Mesenchymal stem cell (in vitro differentiated cells and primary cell): ENCODE results near the gene ANKFY1.

Experiments
- DNase-seq: peaks from one replicate; pipeline ENCODE4 v3.0.0-alpha.2; 2013
- H2AFZ ChIP-seq: one replicate; pipeline ENCODE4 v1.6.1; 2013; ENCODE audit warnings: low read depth, mild to moderate bottlenecking, control low read depth, inconsistent platforms, low read length, moderate library complexity
- H2AK5ac ChIP-seq: 2 replicates; pipeline ENCODE4 v1.6.1; 2013; ENCODE audit warnings: low read length, moderate library complexity, mild to moderate bottlenecking, inconsistent platforms; ENCODE audit not compliant: severe bottlenecking
- H2BK120ac ChIP-seq: one replicate; pipeline ENCODE4 v1.6.1; 2013; ENCODE audit warnings: low read depth, mild to moderate bottlenecking, inconsistent platforms, low read length, moderate library complexity
- H2BK12ac ChIP-seq, 2 experiments: one replicate each; pipeline ENCODE4 v1.6.1; 2013; ENCODE audit warnings: inconsistent platforms in 2 of 2, low read length in 2 of 2, mild to moderate bottlenecking in 2 of 2, moderate library complexity in 2 of 2, control low read depth in 1 of 2
- H2BK15ac ChIP-seq: one replicate; pipeline ENCODE4 v1.6.1; 2013; ENCODE audit warnings: mild to moderate bottlenecking, low read depth, inconsistent platforms; ENCODE audit not compliant: poor library complexity, severe bottlenecking
- H2BK5ac ChIP-seq: 2 replicates; pipeline ENCODE4 v1.6.1; 2013; ENCODE audit warnings: low read depth, mild to moderate bottlenecking, low read length, control low read depth, inconsistent platforms; ENCODE audit not compliant: poor library complexity, severe bottlenecking
- H3K14ac ChIP-seq, 2 experiments: one replicate each; pipeline ENCODE4 v1.6.1; 2013; ENCODE audit warnings: inconsistent platforms in 2 of 2, low read length in 2 of 2, control low read depth in 1 of 2, mild to moderate bottlenecking in 1 of 2, moderate library complexity in 1 of 2
- H3K18ac ChIP-seq, 2 experiments: one replicate each; pipeline ENCODE4 v1.6.1; 2013; ENCODE audit warnings: inconsistent platforms in 2 of 2, low read length in 2 of 2, control low read depth in 1 of 2, low read depth in 1 of 2, mild to moderate bottlenecking in 1 of 2
- H3K23ac ChIP-seq, 2 experiments: one replicate each; pipeline ENCODE4 v1.6.1; 2013; ENCODE audit warnings: inconsistent platforms in 2 of 2, low read length in 2 of 2, mild to moderate bottlenecking in 2 of 2, moderate library complexity in 2 of 2, control low read depth in 1 of 2
- H3K27ac ChIP-seq: 2 replicates; pipeline ENCODE4 v1.5.1; 2013; ENCODE audit warnings: mild to moderate bottlenecking, moderate library complexity, low read length, control low read depth, inconsistent platforms; ENCODE audit not compliant: poor library complexity, severe bottlenecking
- H3K27me3 ChIP-seq, 2 experiments: 2 replicates each; pipeline versions ENCODE4 v1.6.1 to v1.7.0; 2013; ENCODE audit warnings: low read length in 2 of 2, mild to moderate bottlenecking in 2 of 2, moderate library complexity in 2 of 2, control low read depth in 1 of 2, inconsistent platforms in 1 of 2; ENCODE audit not compliant: control insufficient read depth in 1 of 2, insufficient read depth in 1 of 2
- H3K36me3 ChIP-seq, 2 experiments: 2 replicates each; pipeline versions ENCODE4 v1.6.1 to v1.7.0; 2013; ENCODE audit warnings: low read length in 2 of 2, control low read depth in 1 of 2, inconsistent platforms in 1 of 2, low read depth in 1 of 2, mild to moderate bottlenecking in 1 of 2; ENCODE audit not compliant: insufficient read depth in 2 of 2, control insufficient read depth in 1 of 2
- H3K4ac ChIP-seq, 2 experiments: one replicate each; pipeline ENCODE4 v1.6.1; 2013; ENCODE audit warnings: inconsistent platforms in 2 of 2, low read length in 2 of 2, mild to moderate bottlenecking in 2 of 2, moderate library complexity in 2 of 2, control low read depth in 1 of 2, low read depth in 1 of 2
- H3K4me1 ChIP-seq: 2 replicates; pipeline ENCODE4 v1.6.1; 2013; ENCODE audit warnings: low read depth, low read length, control low read depth; ENCODE audit not compliant: control insufficient read depth, insufficient read depth
- H3K4me2 ChIP-seq: 2 replicates; pipeline ENCODE4 v1.6.1; 2013; ENCODE audit warnings: low read length, mild to moderate bottlenecking, inconsistent platforms; ENCODE audit not compliant: poor library complexity, severe bottlenecking
- H3K4me3 ChIP-seq, 2 experiments: 2 replicates each; pipeline versions ENCODE4 v1.5.1 to v1.7.0; 2013; ENCODE audit warnings: low read length in 2 of 2, mild to moderate bottlenecking in 2 of 2, control low read depth in 1 of 2, low read depth in 1 of 2; ENCODE audit not compliant: insufficient read depth in 1 of 2
- H3K79me1 ChIP-seq: replicated peaks from 2 replicates; pipeline ENCODE4 v1.6.1; 2013; ENCODE audit warnings: mild to moderate bottlenecking, control low read depth, low read length, inconsistent platforms; ENCODE audit not compliant: poor library complexity, severe bottlenecking
- H3K9ac ChIP-seq: 2 replicates; pipeline ENCODE4 v1.7.0; 2013; ENCODE audit warnings: mild to moderate bottlenecking, low read length, moderate library complexity
- H3K9me3 ChIP-seq: 2 replicates; pipeline ENCODE4 v1.7.0; 2013; ENCODE audit warnings: mild to moderate bottlenecking, low read length; ENCODE audit not compliant: control insufficient read depth
- H4K8ac ChIP-seq: one replicate; pipeline ENCODE4 v1.6.1; 2013; ENCODE audit warnings: inconsistent platforms, mild to moderate bottlenecking, low read length, moderate library complexity
- H4K91ac ChIP-seq: one replicate; pipeline ENCODE4 v1.6.1; 2013; ENCODE audit warnings: mild to moderate bottlenecking, low read length, inconsistent platforms
- WGBS: methylation state at CpG from one replicate; pipeline ENCODE4 v1.1.7; 2013; ENCODE audit warnings: mixed read lengths; 5-methylcytosine and 5-hydroxymethylcytosine counted together

The ANKFY1 gene

DNA sequence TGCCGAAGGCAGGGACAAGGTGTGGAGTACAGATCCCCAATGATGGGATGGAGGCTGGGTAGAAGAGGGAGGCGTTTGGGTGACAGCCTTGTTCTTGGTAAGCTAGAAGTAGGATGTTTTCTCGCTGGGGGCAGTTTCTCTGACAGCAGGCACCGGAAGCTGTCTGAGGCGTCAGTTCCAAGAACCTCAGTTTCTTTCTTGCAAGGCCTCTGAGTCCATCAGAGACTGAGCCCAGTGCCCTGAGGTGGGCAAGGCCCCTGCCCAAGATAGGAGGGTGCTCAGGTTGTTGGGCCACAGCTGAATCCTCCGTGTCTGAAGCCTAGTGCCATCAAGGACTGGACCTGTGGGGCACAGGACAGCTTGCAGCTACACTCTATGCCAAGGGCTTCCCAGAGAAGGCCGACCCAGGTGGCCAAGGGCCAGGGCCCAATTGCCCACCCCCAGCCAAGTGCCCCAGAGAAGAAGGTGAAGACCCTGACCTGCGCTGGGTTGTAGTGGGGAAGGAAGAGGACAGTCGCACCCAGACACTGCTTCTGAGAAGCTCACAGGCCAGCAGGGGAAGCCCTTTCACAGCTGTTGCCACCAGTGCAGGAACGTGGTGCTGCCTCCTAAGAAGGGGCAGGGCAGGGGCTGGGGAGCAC lies 107.7 kb downstream of the ANKFY1 start:
- Histone ChIP-seq H2BK5ac (no peak overlapping the region), H3K4ac (no peak overlapping the region), H2BK120ac (no peak overlapping the region), H3K9me3 (no peaks in the 10 kb centered on the region), H3K27me3 (no peaks in the 10 kb centered on the region), H3K27ac (no peak overlapping the region), H3K18ac (no peak overlapping the region), H3K9ac (no peak overlapping the region), H3K4me2 (no peak overlapping the region), H3K79me1 (peaks cover 2% of the 10 kb centered on the region), H3K4me3 (no peak overlapping the region), H2BK12ac (no peak overlapping the region), H3K23ac (no peak overlapping the region), H2BK15ac (no peak overlapping the region), H3K4me1 (peaks cover 1% of the 10 kb centered on the region), H2AK5ac (no peak overlapping the region), H3K14ac (no peak overlapping the region), H4K91ac (no peak overlapping the region), H3K36me3 (peaks cover 67 to 80% of the 10 kb centered on the region in 2 experiments), H2AFZ (no peak overlapping the region), H4K8ac (no peak overlapping the region)
- no peak for DNase-seq
- 91% methylated on average over 10 of the region's 10 CpGs for WGBS

DNA sequence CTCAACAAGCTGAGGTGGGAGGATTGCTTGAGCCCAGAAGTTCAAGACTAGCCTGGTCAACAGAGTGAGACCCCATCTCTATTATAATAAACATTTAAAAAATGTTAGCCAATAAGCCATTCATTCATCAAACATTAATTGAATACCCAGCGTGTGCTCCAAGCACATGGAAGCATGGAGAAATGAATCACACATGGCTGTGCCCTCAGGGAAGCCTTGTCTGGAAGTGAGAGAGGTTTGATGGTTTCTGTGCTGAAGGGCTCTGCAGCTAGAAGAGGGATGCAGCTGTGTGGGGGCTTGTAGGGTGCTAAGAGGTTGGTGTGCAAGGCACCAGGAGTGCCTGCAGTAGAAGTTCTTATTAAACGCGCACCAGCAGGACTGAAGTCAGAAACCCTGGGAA lies 109.6 kb downstream of the ANKFY1 start:
- Histone ChIP-seq H3K4me3 (no peak overlapping the region), H2BK15ac (no peak overlapping the region), H3K18ac (no peak overlapping the region), H4K8ac (no peak overlapping the region), H3K23ac (no peak overlapping the region), H3K9me3 (no peaks in the 10 kb centered on the region), H3K9ac (no peak overlapping the region), H3K14ac (no peak overlapping the region), H3K4me2 (no peak overlapping the region), H4K91ac (no peak overlapping the region), H2BK120ac (no peak overlapping the region), H2BK5ac (no peak overlapping the region), H3K4me1 (no peaks in the 10 kb centered on the region), H2AFZ (no peak overlapping the region), H3K27ac (no peak overlapping the region), H3K27me3 (no peaks in the 10 kb centered on the region), H2AK5ac (no peak overlapping the region), H3K4ac (no peak overlapping the region), H3K79me1 (peaks cover 2% of the 10 kb centered on the region), H2BK12ac (no peak overlapping the region), H3K36me3 (peaks cover 61 to 75% of the 10 kb centered on the region in 2 experiments)
- 95% methylated on average over 3 of the region's 3 CpGs for WGBS
- DNase-seq, result no peak

DNA sequence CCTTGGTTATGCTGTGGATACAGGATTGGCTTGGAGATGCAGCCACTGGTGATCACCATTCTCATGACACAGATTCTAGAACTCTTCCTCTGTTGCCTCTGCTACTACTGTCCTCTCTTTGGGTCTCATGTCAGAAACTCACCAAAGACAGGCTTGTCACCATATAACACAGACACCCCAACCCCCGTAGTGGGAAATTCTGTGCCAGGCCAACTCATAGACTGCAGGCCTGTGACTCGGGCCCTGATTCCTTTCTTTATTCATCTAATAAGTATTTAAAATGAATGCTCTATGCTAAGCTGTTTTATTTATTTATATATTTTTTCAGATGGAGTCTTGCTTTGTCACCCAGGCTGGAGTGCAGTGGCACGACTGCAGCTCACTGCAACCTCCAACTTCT lies 111.3 kb downstream of the ANKFY1 start:
- H3K4me2 ChIP-seq, result no peak overlapping the region
- no peaks in the 10 kb centered on the region for H3K9me3 ChIP-seq
- H2AFZ ChIP-seq, result no peak overlapping the region
- peaks cover 5% of the 10 kb centered on the region for H3K79me1 ChIP-seq
- no peak overlapping the region for H4K91ac ChIP-seq
- H3K27me3 ChIP-seq, result no peaks in the 10 kb centered on the region
- H3K36me3 ChIP-seq, result peaks cover 49 to 61% of the 10 kb centered on the region in 2 experiments
- H2BK12ac ChIP-seq, result no peak overlapping the region
- H3K14ac ChIP-seq, result no peak overlapping the region
- H2BK5ac ChIP-seq, result no peak overlapping the region
- no peak overlapping the region for H3K23ac ChIP-seq
- peak; percentile 40 for DNase-seq
- no peak overlapping the region for H4K8ac ChIP-seq
- H3K4ac ChIP-seq, result no peak overlapping the region
- H3K27ac ChIP-seq, result no peak overlapping the region
- H2AK5ac ChIP-seq, result no peak overlapping the region
- no peak overlapping the region for H3K4me3 ChIP-seq
- H3K18ac ChIP-seq, result no peak overlapping the region
- peak overlapping the region; percentile 48 for H3K9ac ChIP-seq
- H2BK120ac ChIP-seq, result no peak overlapping the region
- H3K4me1 ChIP-seq, result no peaks in the 10 kb centered on the region
- no peak overlapping the region for H2BK15ac ChIP-seq
- 88% methylated on average over 2 of the region's 3 CpGs for WGBS

DNA sequence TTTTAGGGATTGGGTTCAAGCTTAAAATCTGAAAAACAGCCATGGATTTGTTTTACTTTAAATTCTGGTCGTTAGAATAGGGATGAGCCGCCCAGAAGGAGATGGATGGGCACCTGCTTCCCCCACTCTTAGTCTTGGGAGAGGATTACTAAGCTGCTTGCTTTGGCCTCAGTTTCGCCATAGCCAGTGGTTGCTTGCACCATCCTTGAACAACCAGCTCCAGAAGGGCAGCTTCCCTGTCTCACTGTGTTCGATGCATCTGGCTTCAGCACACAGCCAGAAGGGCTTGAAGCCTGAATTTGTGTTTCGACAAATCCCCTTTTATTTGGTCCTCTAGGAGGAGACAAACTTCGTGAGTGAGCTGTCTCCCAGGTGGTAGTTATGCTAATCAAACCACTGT lies 113.7 kb downstream of the ANKFY1 start:
- Histone ChIP-seq H3K4me2 (no peak overlapping the region), H3K27ac (no peak overlapping the region)
- 88% methylated on average over 6 of the region's 6 CpGs for WGBS

More for the DNA sequence above, 113.7 kb downstream of the ANKFY1 start:
- Histone ChIP-seq H3K9ac (no peak overlapping the region), H3K18ac (no peak overlapping the region), H3K4me3 (no peak overlapping the region), H2BK12ac (no peak overlapping the region), H2BK15ac (no peak overlapping the region), H3K14ac (no peak overlapping the region), H3K4ac (no peak overlapping the region), H3K9me3 (no peaks in the 10 kb centered on the region), H2AK5ac (no peak overlapping the region), H3K4me1 (no peaks in the 10 kb centered on the region), H2BK5ac (no peak overlapping the region), H4K8ac (no peak overlapping the region), H3K23ac (no peak overlapping the region), H3K36me3 (peaks cover 27 to 37% of the 10 kb centered on the region in 2 experiments), H2BK120ac (no peak overlapping the region), H2AFZ (no peak overlapping the region), H3K79me1 (peaks cover 12% of the 10 kb centered on the region), H3K27me3 (no peaks in the 10 kb centered on the region), H4K91ac (no peak overlapping the region)
- DNase-seq, result no peak
